Head of caudate nucleus (tissue), 42 donors: Measurements from ENCODE around the gene DTNB.
"Not testable (repeated sequence)": the region's sequence is repeated elsewhere in the genome, so short reads cannot be mapped to it uniquely, and the experiment has no call there.

ENCODE experiments used
- DNase-seq, 42 donors: peaks; one replicate each; pipeline versions ENCODE4 v3.0.0 to v3.0.0-alpha.2; 2020 to 2021; ENCODE audit warnings: mixed read lengths in 7 of 42
- intact Hi-C: fragments of 100-400 bp; cut with DNase I; formaldehyde crosslinking; loops from one replicate; pipeline ENCODE4 v1.15.0; 2022

DTNB gene

GRCh38 chr2:25416674-25417073 lies 256.7 kb downstream of the DTNB start:
- intact Hi-C loops = no loop called here
- DNase-seq = no peak

- intact Hi-C loops = no loop called here
- no peak for DNase-seq
Measured at GRCh38 chr2:25414781-25415180, 258.6 kb downstream of the DTNB start.

- DNase-seq, intact Hi-C loops: not testable (repeated sequence)
Measured at GRCh38 chr2:25413409-25413808, 260.0 kb downstream of the DTNB start.

- no peak for DNase-seq
- intact Hi-C loops = no loop called here
Measured at GRCh38 chr2:25411753-25412152, 261.6 kb downstream of the DTNB start.

GRCh38 chr2:25411281-25411680 lies 262.1 kb downstream of the DTNB start:
- peak in 1 of 42 donors; percentile 33 for DNase-seq
- intact Hi-C loops = no loop called here

GRCh38 chr2:25410370-25410769 lies 263.0 kb downstream of the DTNB start:
- DNase-seq = no peak
- intact Hi-C loops = no loop called here

GRCh38 chr2:25409468-25409867 lies 263.9 kb downstream of the DTNB start:
- DNase-seq = no peak

GRCh38 chr2:25409044-25409443 lies 264.3 kb downstream of the DTNB start:
- intact Hi-C loops = no loop called here
- no peak for DNase-seq

More at GRCh38 chr2:25409468-25409867, 263.9 kb downstream of the DTNB start:
- intact Hi-C loops = no loop called here

GRCh38 chr2:25405611-25406295 lies 267.6 kb downstream of the DTNB start:
- intact Hi-C loops = no loop called here
- peak in 1 of 42 donors; percentile 9 for DNase-seq

- DNase-seq, intact Hi-C loops: not testable (repeated sequence)
Measured at GRCh38 chr2:25403120-25403760, 270.1 kb downstream of the DTNB start.

GRCh38 chr2:25402477-25402876 lies 270.9 kb downstream of the DTNB start:
- DNase-seq = no peak
- intact Hi-C loops = no loop called here

- DNase-seq = no peak
- intact Hi-C loops = no loop called here
Measured at GRCh38 chr2:25401307-25402026, 271.9 kb downstream of the DTNB start.

- DNase-seq = no peak
- intact Hi-C loops = no loop called here
Measured at GRCh38 chr2:25400576-25401216, 272.7 kb downstream of the DTNB start.

GRCh38 chr2:25400169-25400568 lies 273.2 kb downstream of the DTNB start:
- DNase-seq = no peak
- intact Hi-C loops = no loop called here

GRCh38 chr2:25398534-25398933 lies 274.8 kb downstream of the DTNB start:
- DNase-seq = no peak

GRCh38 chr2:25397777-25398176 lies 275.6 kb downstream of the DTNB start:
- intact Hi-C loops = no loop called here
- DNase-seq = no peak

More at GRCh38 chr2:25398534-25398933, 274.8 kb downstream of the DTNB start:
- intact Hi-C loops = no loop called here

- intact Hi-C loops = no loop called here
- DNase-seq = peak in 3 of 42 donors; percentile 4 to 39 (median 34)
Measured at GRCh38 chr2:25389161-25389560, 284.2 kb downstream of the DTNB start.

GRCh38 chr2:25388491-25388890 lies 284.9 kb downstream of the DTNB start:
- intact Hi-C loops = no loop called here
- peak in 2 of 42 donors; percentile 16 to 21 for DNase-seq

- intact Hi-C loops = no loop called here
- peak in 3 of 42 donors; percentile 4 to 28 (median 21) for DNase-seq
Measured at GRCh38 chr2:25387876-25388449, 285.4 kb downstream of the DTNB start.
